Measurements from ENCODE around the gene JAG1.

- TF ChIP-seq CTCF (IDR thresholded peaks at IDR 0.05) (no peak), ZFX (IDR thresholded peaks at IDR 0.05; ENCODE audit: borderline replicate concordance) (no peak)
Measured at GRCh38 chr20:10602221-10602871, 71.5 kb downstream of the JAG1 start.
